ENCODE data around the gene CCSER1.

Gene CCSER1

GRCh38 chr4:90992213-90992612 lies 865.0 kb downstream of the CCSER1 start:
- H3K4me1 Mint-ChIP-seq, result no peaks in the 10 kb centered on the region
- H3K27ac Mint-ChIP-seq, result no peak overlapping the region
- DNase-seq (ENCODE audit: low spot score in 2 of 2), result no peak

GRCh38 chr4:90994851-90995574 lies 867.8 kb downstream of the CCSER1 start:
- no peak for DNase-seq (ENCODE audit: low spot score in 2 of 2)
- Mint-ChIP-seq H3K27ac (no peak overlapping the region), H3K4me1 (no peaks in the 10 kb centered on the region), H3K36me3 (no peaks in the 10 kb centered on the region), H3K9me3 (peaks cover 15% of the 10 kb centered on the region), H3K4me3 (no peak overlapping the region)
- no peak for ATAC-seq

More at GRCh38 chr4:90992213-90992612, 865.0 kb downstream of the CCSER1 start:
- Mint-ChIP-seq H3K4me3 (no peak overlapping the region), H3K9me3 (peaks cover 17% of the 10 kb centered on the region), H3K36me3 (no peaks in the 10 kb centered on the region)
- ATAC-seq, result no peak

GRCh38 chr4:90995996-90996395 lies 868.8 kb downstream of the CCSER1 start:
- Mint-ChIP-seq H3K4me1 (no peaks in the 10 kb centered on the region), H3K9me3 (peaks cover 15% of the 10 kb centered on the region), H3K27ac (no peak overlapping the region), H3K36me3 (no peaks in the 10 kb centered on the region), H3K4me3 (no peak overlapping the region)
- no peak for DNase-seq (ENCODE audit: low spot score in 2 of 2)
- ATAC-seq, result no peak

- H3K9me3 Mint-ChIP-seq, result peaks cover 9% of the 10 kb centered on the region
- no peak overlapping the region for H3K4me3 Mint-ChIP-seq
- no peak for DNase-seq (ENCODE audit: low spot score in 2 of 2)
- no peaks in the 10 kb centered on the region for H3K36me3 Mint-ChIP-seq
- no peaks in the 10 kb centered on the region for H3K4me1 Mint-ChIP-seq
- H3K27ac Mint-ChIP-seq, result no peak overlapping the region
- no peak for ATAC-seq
Measured at GRCh38 chr4:90996813-90997212, 869.6 kb downstream of the CCSER1 start.

GRCh38 chr4:91015861-91016260 lies 888.7 kb downstream of the CCSER1 start:
- no peak for DNase-seq (ENCODE audit: low spot score in 2 of 2)
- Mint-ChIP-seq H3K4me1 (no peaks in the 10 kb centered on the region), H3K27ac (no peak overlapping the region), H3K36me3 (no peaks in the 10 kb centered on the region), H3K9me3 (peaks cover 9% of the 10 kb centered on the region), H3K4me3 (no peak overlapping the region)
- ATAC-seq, result no peak

- H3K27ac Mint-ChIP-seq, result no peak overlapping the region
- H3K9me3 Mint-ChIP-seq, result peaks cover 9% of the 10 kb centered on the region
- ATAC-seq (no peak), DNase-seq (ENCODE audit: low spot score in 2 of 2) (no peak)
- H3K4me3 Mint-ChIP-seq, result no peak overlapping the region
- no peaks in the 10 kb centered on the region for H3K36me3 Mint-ChIP-seq
- no peaks in the 10 kb centered on the region for H3K4me1 Mint-ChIP-seq
Measured at GRCh38 chr4:91019513-91019912, 892.3 kb downstream of the CCSER1 start.

GRCh38 chr4:91025241-91026148 lies 898.3 kb downstream of the CCSER1 start:
- Mint-ChIP-seq H3K27ac (no peak overlapping the region), H3K9me3 (peaks cover 3% of the 10 kb centered on the region)
- ATAC-seq, result no peak

GRCh38 chr4:91028228-91028627 lies 901.0 kb downstream of the CCSER1 start:
- H3K36me3 Mint-ChIP-seq, result no peaks in the 10 kb centered on the region
- no peak overlapping the region for H3K27ac Mint-ChIP-seq
- ATAC-seq, result no peak
- H3K9me3 Mint-ChIP-seq, result peaks cover 10% of the 10 kb centered on the region
- no peak for DNase-seq (ENCODE audit: low spot score in 2 of 2)
- no peak overlapping the region for H3K4me3 Mint-ChIP-seq
- no peaks in the 10 kb centered on the region for H3K4me1 Mint-ChIP-seq

More at GRCh38 chr4:91025241-91026148, 898.3 kb downstream of the CCSER1 start:
- Mint-ChIP-seq H3K4me3 (no peak overlapping the region), H3K36me3 (no peaks in the 10 kb centered on the region), H3K4me1 (no peaks in the 10 kb centered on the region)
- no peak for DNase-seq (ENCODE audit: low spot score in 2 of 2)

- DNase-seq (ENCODE audit: low spot score in 2 of 2) (no peak), ATAC-seq (no peak)
- H3K36me3 Mint-ChIP-seq, result no peaks in the 10 kb centered on the region
- no peak overlapping the region for H3K27ac Mint-ChIP-seq
- H3K4me1 Mint-ChIP-seq, result no peaks in the 10 kb centered on the region
- H3K4me3 Mint-ChIP-seq, result no peak overlapping the region
- H3K9me3 Mint-ChIP-seq, result peaks cover 12% of the 10 kb centered on the region
Measured at GRCh38 chr4:91031761-91032160, 904.6 kb downstream of the CCSER1 start.

- ATAC-seq, result no peak
- H3K27ac Mint-ChIP-seq, result no peak overlapping the region
Measured at GRCh38 chr4:91032725-91033445, 905.7 kb downstream of the CCSER1 start.

GRCh38 chr4:91035276-91035675 lies 908.1 kb downstream of the CCSER1 start:
- ATAC-seq (no peak), DNase-seq (ENCODE audit: low spot score in 2 of 2) (no peak)
- Mint-ChIP-seq H3K36me3 (no peaks in the 10 kb centered on the region), H3K4me3 (no peak overlapping the region), H3K4me1 (no peaks in the 10 kb centered on the region), H3K9me3 (peaks cover 14% of the 10 kb centered on the region), H3K27ac (no peak overlapping the region)

More at GRCh38 chr4:91032725-91033445, 905.7 kb downstream of the CCSER1 start:
- Mint-ChIP-seq H3K4me3 (no peak overlapping the region), H3K4me1 (no peaks in the 10 kb centered on the region), H3K9me3 (peaks cover 15% of the 10 kb centered on the region), H3K36me3 (no peaks in the 10 kb centered on the region)
- no peak for DNase-seq (ENCODE audit: low spot score in 2 of 2)

- ATAC-seq, result no peak
- Mint-ChIP-seq H3K27ac (no peak overlapping the region), H3K36me3 (no peaks in the 10 kb centered on the region), H3K4me1 (no peaks in the 10 kb centered on the region), H3K4me3 (no peak overlapping the region), H3K9me3 (peaks cover 5% of the 10 kb centered on the region)
- DNase-seq (ENCODE audit: low spot score in 2 of 2), result no peak
Measured at GRCh38 chr4:91037951-91038350, 910.8 kb downstream of the CCSER1 start.

- Mint-ChIP-seq H3K4me3 (no peak overlapping the region), H3K36me3 (no peaks in the 10 kb centered on the region), H3K4me1 (no peaks in the 10 kb centered on the region), H3K27ac (no peak overlapping the region), H3K9me3 (peaks cover 18% of the 10 kb centered on the region)
- DNase-seq (ENCODE audit: low spot score in 2 of 2) (no peak), ATAC-seq (no peak)
Measured at GRCh38 chr4:91057871-91058270, 930.7 kb downstream of the CCSER1 start.

GRCh38 chr4:91058345-91058744 lies 931.2 kb downstream of the CCSER1 start:
- DNase-seq (ENCODE audit: low spot score in 2 of 2) (no peak), ATAC-seq (no peak)
- H3K4me1 Mint-ChIP-seq, result no peaks in the 10 kb centered on the region
- no peaks in the 10 kb centered on the region for H3K36me3 Mint-ChIP-seq
- no peak overlapping the region for H3K27ac Mint-ChIP-seq
- no peak overlapping the region for H3K4me3 Mint-ChIP-seq
- H3K9me3 Mint-ChIP-seq, result peaks cover 18% of the 10 kb centered on the region

GRCh38 chr4:91064157-91064853 lies 937.1 kb downstream of the CCSER1 start:
- Mint-ChIP-seq H3K27ac (no peak overlapping the region), H3K36me3 (no peaks in the 10 kb centered on the region), H3K9me3 (peaks cover 2% of the 10 kb centered on the region), H3K4me3 (no peak overlapping the region), H3K4me1 (no peaks in the 10 kb centered on the region)
- DNase-seq (ENCODE audit: low spot score in 2 of 2) (no peak), ATAC-seq (no peak)
